GDM1 (cell line): ENCODE results near the gene CCNK.

Experiments used
- DNase-seq: peaks from one replicate; lab custom pipeline; 2025; lab: John Stamatoyannopoulos, UW

CCNK gene

GRCh38 chr14:99507860-99508640 lies 26.8 kb downstream of the CCNK start:
- no peak for DNase-seq

- no peak for DNase-seq
Observed at GRCh38 chr14:99508896-99509629, 27.9 kb downstream of the CCNK start.

GRCh38 chr14:99509871-99510555 lies 28.8 kb downstream of the CCNK start:
- no peak for DNase-seq

- DNase-seq: no peak
Observed at GRCh38 chr14:99510556-99511139, 29.4 kb downstream of the CCNK start.

GRCh38 chr14:99511421-99512109 lies 30.4 kb downstream of the CCNK start:
- DNase-seq: no peak

- no peak for DNase-seq
Observed at GRCh38 chr14:99512110-99512449, 30.9 kb downstream of the CCNK start.

- DNase-seq: no peak
Observed at GRCh38 chr14:99512571-99513182, 31.5 kb downstream of the CCNK start.

GRCh38 chr14:99513183-99513694 lies 32.0 kb downstream of the CCNK start:
- no peak for DNase-seq

GRCh38 chr14:99513946-99514551 lies 32.8 kb downstream of the CCNK start:
- no peak for DNase-seq

- no peak for DNase-seq
Observed at GRCh38 chr14:99514552-99515300, 33.5 kb downstream of the CCNK start.

- DNase-seq: no peak
Observed at GRCh38 chr14:99515301-99516155, 34.3 kb downstream of the CCNK start.

GRCh38 chr14:99516156-99516870 lies 35.1 kb downstream of the CCNK start:
- DNase-seq: no peak

- no peak for DNase-seq
Observed at GRCh38 chr14:99516871-99517642, 35.8 kb downstream of the CCNK start.

- DNase-seq: no peak
Observed at GRCh38 chr14:99517643-99518381, 36.6 kb downstream of the CCNK start.

GRCh38 chr14:99518441-99519346 lies 37.5 kb downstream of the CCNK start:
- peak; percentile 49 for DNase-seq

- DNase-seq: no peak
Observed at GRCh38 chr14:99519347-99519881, 38.2 kb downstream of the CCNK start.
